Hepatocyte (in vitro differentiated cells): Measurements from ENCODE around the gene SERTAD2. TPM values are rescaled to one million over a fixed set of nuclear protein-coding genes. Genes with fewer than 3 reads are reported as not detected.

Experiments used
- DNase-seq: peaks from one replicate; pipeline ENCODE4 v3.0.0-alpha.2; 2016; ENCODE audit warnings: low spot score
- H2AFZ ChIP-seq: fragments of 200-600 bp; sonication (generic); 2 replicates; pipeline ENCODE4 v1.6.0; 2016; ENCODE audit warnings: antibody characterized with exemption, mild to moderate bottlenecking
- H3K27ac ChIP-seq: fragments of 200-600 bp; sonication (generic); 2 replicates; pipeline ENCODE4 v1.5.1; 2016; ENCODE audit warnings: mild to moderate bottlenecking
- H3K27me3 ChIP-seq: fragments of 200-600 bp; sonication (generic); 2 replicates; pipeline ENCODE4 v1.6.1; 2016
- H3K36me3 ChIP-seq: fragments of 200-600 bp; sonication (generic); replicated peaks from 2 replicates; pipeline ENCODE4 v1.5.1; 2016; ENCODE audit warnings: low read depth; ENCODE audit not compliant: insufficient read depth
- H3K4me1 ChIP-seq: fragments of 200-600 bp; sonication (generic); 2 replicates; pipeline ENCODE4 v1.5.1; 2016; ENCODE audit warnings: mild to moderate bottlenecking, moderate library complexity; ENCODE audit not compliant: insufficient read depth
- H3K4me2 ChIP-seq: fragments of 200-600 bp; sonication (generic); 2 replicates; pipeline ENCODE4 v1.6.0; 2016
- H3K4me3 ChIP-seq: fragments of 200-600 bp; sonication (generic); 2 replicates; pipeline ENCODE4 v1.5.1; 2016; ENCODE audit warnings: mild to moderate bottlenecking
- H3K79me2 ChIP-seq: fragments of 200-600 bp; sonication (generic); 2 replicates; pipeline ENCODE4 v1.6.0; 2017; ENCODE audit warnings: mild to moderate bottlenecking
- H3K9me2 ChIP-seq: fragments of 200-600 bp; sonication (generic); replicated peaks from 2 replicates; pipeline ENCODE4 v1.6.0; 2017; ENCODE audit warnings: mild to moderate bottlenecking; ENCODE audit not compliant: insufficient read depth
- H3K9me3 ChIP-seq: fragments of 200-600 bp; sonication (generic); 2 replicates; pipeline ENCODE4 v1.5.1; 2016; ENCODE audit warnings: low read depth, mild to moderate bottlenecking
- H4K20me1 ChIP-seq: fragments of 200-600 bp; sonication (generic); 2 replicates; pipeline ENCODE4 v1.6.0; 2016; ENCODE audit warnings: mild to moderate bottlenecking; ENCODE audit not compliant: insufficient read depth, poor library complexity, severe bottlenecking
- EZH2 ChIP-seq: fragments of 200-600 bp; sonication (generic); IDR thresholded peaks from 2 replicates; pipeline ENCODE4 v1.6.1; 2016; ENCODE audit warnings: antibody characterized with exemption, mild to moderate bottlenecking, borderline replicate concordance
- EZH2phosphoT487 ChIP-seq: fragments of 200-600 bp; sonication (generic); IDR thresholded peaks from one replicate; pipeline ENCODE4 v1.6.1; 2018; ENCODE audit warnings: antibody characterized with exemption, mild to moderate bottlenecking, low read depth, moderate library complexity; ENCODE audit not compliant: unreplicated experiment, severe bottlenecking
- WGBS: methylation state at CpG from one replicate; pipeline ENCODE4 v1.1.6; 2016; ENCODE audit warnings: low lambda C conversion rate; ENCODE audit errors: missing lambda C conversion rate; 5-methylcytosine and 5-hydroxymethylcytosine counted together
- polyA plus RNA-seq: library from polyadenylated mRNA; unstranded; fragments of >200 nt; fragmentation: Nextera tagmentation; extraction: Ambion mirVana; gene quantifications from 2 replicates; pipeline ENCODE4 v1.2.1, GENCODE V29; 2016
- total RNA-seq: library from RNA; depleted of rRNA; stranded (reverse); fragments of >200 nt; gene quantifications from 2 replicates; pipeline ENCODE4 v1.2.3, GENCODE V29; 2014
- TF ChIP-seq, protein P1 (sequence below): fragments of 200-600 bp; sonication (generic); IDR thresholded peaks from 2 replicates; pipeline ENCODE4 v1.5.1; 2016; ENCODE audit warnings: antibody characterized with exemption, mild to moderate bottlenecking; ENCODE audit not compliant: poor library complexity

The SERTAD2 gene
- total and polyA plus RNA-seq, 2 experiments from 2014 or later = 13.8 to 23.8 TPM

DNA sequence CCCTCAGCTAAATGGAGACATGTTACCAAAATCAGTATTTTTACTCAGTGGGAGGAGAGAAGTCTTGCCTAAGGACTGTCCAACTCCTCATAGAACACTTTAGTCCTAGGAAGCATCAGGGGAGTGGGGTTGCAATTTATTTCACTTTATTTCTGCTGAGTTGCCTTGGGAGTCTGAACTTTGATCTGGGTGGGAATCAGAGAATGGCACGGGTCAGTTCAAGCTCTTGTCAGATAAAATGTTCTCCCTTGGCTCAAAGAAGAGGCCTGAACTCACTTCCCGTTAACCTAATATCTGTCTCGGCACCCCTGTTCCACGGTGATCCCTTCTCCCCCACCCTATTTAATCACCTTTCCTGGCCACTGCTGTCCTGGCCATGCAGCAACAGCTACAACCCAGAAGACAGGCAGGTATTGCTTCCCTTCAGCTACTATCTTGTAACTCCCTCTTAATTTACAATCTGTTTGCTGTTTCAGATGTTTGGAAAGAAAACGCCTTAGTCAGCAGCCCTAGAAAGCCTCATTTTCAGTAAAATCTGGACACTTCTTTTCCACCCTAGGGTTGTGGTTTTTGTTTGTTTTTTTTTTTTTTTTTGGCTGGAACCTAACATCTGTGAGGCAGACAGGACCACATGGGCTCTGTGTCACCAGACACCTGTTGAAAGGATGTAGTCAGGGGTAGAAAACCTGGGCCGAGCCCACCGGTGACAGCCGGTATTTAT lies 52.5 kb downstream of the SERTAD2 start:
- WGBS = 54% methylated on average over 8 of the region's 8 CpGs

DNA sequence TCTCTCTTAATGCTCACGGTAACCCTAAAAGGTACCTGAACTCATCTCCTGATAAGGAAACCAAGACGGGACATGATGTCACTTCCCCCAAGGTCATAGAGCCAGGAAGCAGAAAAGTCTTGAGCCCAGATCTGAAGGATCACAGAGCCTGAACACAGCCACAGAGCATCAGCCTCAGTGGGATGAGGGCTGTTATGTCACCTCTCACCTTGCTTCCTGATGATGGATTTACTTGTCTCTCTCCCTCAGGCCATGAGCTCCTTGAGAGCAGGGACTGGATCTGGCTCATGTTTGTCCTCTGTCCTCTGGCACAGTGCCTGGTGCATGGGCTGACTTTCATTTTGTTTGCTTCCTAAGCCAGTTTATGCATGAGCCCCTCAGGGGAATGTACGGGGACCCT lies 54.2 kb downstream of the SERTAD2 start:
- Histone ChIP-seq H3K4me3 (no peak overlapping the region), H3K27me3 (no peaks in the 10 kb centered on the region), H4K20me1 (no peaks in the 10 kb centered on the region), H3K36me3 (no peaks in the 10 kb centered on the region), H2AFZ (no peak overlapping the region), H3K4me1 (peaks cover 26% of the 10 kb centered on the region), H3K79me2 (no peaks in the 10 kb centered on the region), H3K9me2 (no peaks in the 10 kb centered on the region), H3K9me3 (no peaks in the 10 kb centered on the region), H3K4me2 (no peak overlapping the region), H3K27ac (no peak overlapping the region)
- DNase-seq = no peak
- 50% methylated on average over 3 of the region's 3 CpGs for WGBS
- TF ChIP-seq, protein P1, sequence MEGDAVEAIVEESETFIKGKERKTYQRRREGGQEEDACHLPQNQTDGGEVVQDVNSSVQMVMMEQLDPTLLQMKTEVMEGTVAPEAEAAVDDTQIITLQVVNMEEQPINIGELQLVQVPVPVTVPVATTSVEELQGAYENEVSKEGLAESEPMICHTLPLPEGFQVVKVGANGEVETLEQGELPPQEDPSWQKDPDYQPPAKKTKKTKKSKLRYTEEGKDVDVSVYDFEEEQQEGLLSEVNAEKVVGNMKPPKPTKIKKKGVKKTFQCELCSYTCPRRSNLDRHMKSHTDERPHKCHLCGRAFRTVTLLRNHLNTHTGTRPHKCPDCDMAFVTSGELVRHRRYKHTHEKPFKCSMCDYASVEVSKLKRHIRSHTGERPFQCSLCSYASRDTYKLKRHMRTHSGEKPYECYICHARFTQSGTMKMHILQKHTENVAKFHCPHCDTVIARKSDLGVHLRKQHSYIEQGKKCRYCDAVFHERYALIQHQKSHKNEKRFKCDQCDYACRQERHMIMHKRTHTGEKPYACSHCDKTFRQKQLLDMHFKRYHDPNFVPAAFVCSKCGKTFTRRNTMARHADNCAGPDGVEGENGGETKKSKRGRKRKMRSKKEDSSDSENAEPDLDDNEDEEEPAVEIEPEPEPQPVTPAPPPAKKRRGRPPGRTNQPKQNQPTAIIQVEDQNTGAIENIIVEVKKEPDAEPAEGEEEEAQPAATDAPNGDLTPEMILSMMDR = no peak

More for the DNA sequence above, 52.5 kb downstream of the SERTAD2 start:
- Histone ChIP-seq H3K9me3 (no peaks in the 10 kb centered on the region), H3K4me1 (peaks cover 41% of the 10 kb centered on the region), H3K79me2 (no peaks in the 10 kb centered on the region), H3K4me3 (no peak overlapping the region), H3K36me3 (no peaks in the 10 kb centered on the region), H3K4me2 (peak overlapping the region; percentile 65), H3K27me3 (no peaks in the 10 kb centered on the region), H2AFZ (no peak overlapping the region), H3K27ac (peak overlapping the region; percentile 79), H4K20me1 (no peaks in the 10 kb centered on the region), H3K9me2 (no peaks in the 10 kb centered on the region)
- no peak for DNase-seq
- no peak for TF ChIP-seq EZH2
- TF ChIP-seq EZH2phosphoT487 = no peak
- TF ChIP-seq, protein P1 = no peak

- WGBS = over 99% methylated on average over 6 of the region's 6 CpGs
- DNase-seq = no peak
Observed at GRCh38 chr2:64598226-64598625, 55.5 kb downstream of the SERTAD2 start.

More at GRCh38 chr2:64598226-64598625, 55.5 kb downstream of the SERTAD2 start:
- no peaks in the 10 kb centered on the region for H3K27me3 ChIP-seq
- H3K27ac ChIP-seq = no peak overlapping the region
- no peak overlapping the region for H2AFZ ChIP-seq
- no peaks in the 10 kb centered on the region for H3K9me3 ChIP-seq
- H4K20me1 ChIP-seq = no peaks in the 10 kb centered on the region
- H3K9me2 ChIP-seq = no peaks in the 10 kb centered on the region
- no peak overlapping the region for H3K4me3 ChIP-seq
- no peaks in the 10 kb centered on the region for H3K79me2 ChIP-seq
- H3K4me1 ChIP-seq = peaks cover 26% of the 10 kb centered on the region
- TF ChIP-seq EZH2 = no peak
- TF ChIP-seq, protein P1 = no peak
- H3K36me3 ChIP-seq = no peaks in the 10 kb centered on the region
- H3K4me2 ChIP-seq = no peak overlapping the region
